LNCaP clone FGC (cell line): Measurements from ENCODE around the gene PCAT6.

Experiments used
- DNase-seq: peaks from one replicate; pipeline ENCODE4 v3.0.0-alpha.2; 2011; ENCODE audit warnings: low read depth
- H3K4me3 ChIP-seq: 2 replicates; pipeline ENCODE4 v1.5.1; 2011; ENCODE audit warnings: mild to moderate bottlenecking, low read depth, low read length, control low read depth
- TF ChIP-seq, protein P1 (sequence below): IDR thresholded peaks from 2 replicates; pipeline ENCODE4 v1.5.1; 2012; ENCODE audit warnings: mild to moderate bottlenecking; ENCODE audit not compliant: control insufficient read depth, insufficient read depth; ENCODE audit errors: extremely low read depth

PCAT6 gene

DNA sequence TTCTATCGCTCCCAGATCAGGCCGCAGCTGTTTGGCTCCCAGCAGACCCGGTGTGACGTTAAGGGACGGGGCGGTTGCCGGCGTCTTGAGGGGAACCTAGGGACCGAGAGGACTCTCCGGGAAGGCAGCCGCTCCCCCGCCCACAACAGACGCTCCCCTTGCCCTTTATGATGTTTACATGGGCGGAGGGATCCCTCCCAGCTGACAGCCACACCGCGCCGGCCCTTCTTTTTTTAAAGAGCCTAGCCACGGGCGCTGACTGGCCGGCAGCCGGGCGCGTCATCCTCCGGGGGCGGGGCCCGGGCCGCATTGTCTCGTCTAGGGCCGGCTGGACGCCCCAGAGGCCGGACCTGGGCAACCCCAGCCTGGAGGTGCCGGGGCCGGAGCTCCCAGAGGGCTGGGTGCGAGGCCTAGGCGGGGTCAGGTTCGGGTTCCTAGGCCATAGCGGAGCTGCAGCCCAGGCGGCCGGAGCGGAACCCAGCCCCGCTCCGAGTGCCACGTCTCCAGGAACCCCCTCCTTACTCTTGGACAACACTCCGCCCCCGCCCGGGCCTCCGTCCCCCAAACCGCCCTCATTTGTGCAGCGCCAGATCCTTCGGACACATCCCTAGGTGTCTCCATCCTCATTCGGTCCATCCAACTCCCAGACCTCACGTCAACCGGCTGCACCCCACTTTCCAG lies at the start of gene PCAT6:
PCAT6 (plus strand) TSS at position 340 of the 681 bp plus-strand sequence.
- TF ChIP-seq, protein P1, sequence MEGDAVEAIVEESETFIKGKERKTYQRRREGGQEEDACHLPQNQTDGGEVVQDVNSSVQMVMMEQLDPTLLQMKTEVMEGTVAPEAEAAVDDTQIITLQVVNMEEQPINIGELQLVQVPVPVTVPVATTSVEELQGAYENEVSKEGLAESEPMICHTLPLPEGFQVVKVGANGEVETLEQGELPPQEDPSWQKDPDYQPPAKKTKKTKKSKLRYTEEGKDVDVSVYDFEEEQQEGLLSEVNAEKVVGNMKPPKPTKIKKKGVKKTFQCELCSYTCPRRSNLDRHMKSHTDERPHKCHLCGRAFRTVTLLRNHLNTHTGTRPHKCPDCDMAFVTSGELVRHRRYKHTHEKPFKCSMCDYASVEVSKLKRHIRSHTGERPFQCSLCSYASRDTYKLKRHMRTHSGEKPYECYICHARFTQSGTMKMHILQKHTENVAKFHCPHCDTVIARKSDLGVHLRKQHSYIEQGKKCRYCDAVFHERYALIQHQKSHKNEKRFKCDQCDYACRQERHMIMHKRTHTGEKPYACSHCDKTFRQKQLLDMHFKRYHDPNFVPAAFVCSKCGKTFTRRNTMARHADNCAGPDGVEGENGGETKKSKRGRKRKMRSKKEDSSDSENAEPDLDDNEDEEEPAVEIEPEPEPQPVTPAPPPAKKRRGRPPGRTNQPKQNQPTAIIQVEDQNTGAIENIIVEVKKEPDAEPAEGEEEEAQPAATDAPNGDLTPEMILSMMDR, result no peak
- H3K4me3 ChIP-seq, result peak within 1 kb of the TSS; percentile 71
- peak; percentile 88 for DNase-seq

GRCh38 chr1:202762019-202762418 lies 48.7 kb upstream of the PCAT6 start:
- TF ChIP-seq, protein P1, result no peak
- H3K4me3 ChIP-seq, result no peak overlapping the region
- DNase-seq, result no peak

GRCh38 chr1:202765721-202766120 lies 45.0 kb upstream of the PCAT6 start:
- H3K4me3 ChIP-seq, result no peak overlapping the region
- DNase-seq, result no peak
- TF ChIP-seq, protein P1, result no peak

GRCh38 chr1:202770135-202770534 lies 40.6 kb upstream of the PCAT6 start:
- no peak overlapping the region for H3K4me3 ChIP-seq
- no peak for DNase-seq
- TF ChIP-seq, protein P1, result no peak

DNA sequence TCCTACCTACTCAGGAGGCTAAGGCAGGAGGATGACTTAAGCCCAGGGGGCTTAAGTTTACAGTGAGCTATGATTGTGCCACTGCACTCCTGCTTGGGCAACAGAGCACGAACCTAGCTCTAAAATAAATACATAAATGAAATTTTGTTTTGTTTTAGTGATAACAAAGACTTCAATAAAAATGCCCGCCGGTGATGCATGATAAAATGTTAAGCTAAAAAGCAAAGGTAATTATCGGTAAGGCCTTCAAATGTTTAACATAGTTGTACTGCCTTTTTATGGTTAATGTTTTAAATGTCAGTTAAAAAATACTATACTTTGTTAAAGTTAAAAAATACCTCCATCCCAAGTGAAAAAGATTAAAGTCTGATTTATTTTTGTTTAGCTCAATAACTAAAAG lies 29.6 kb upstream of the PCAT6 start:
- H3K4me3 ChIP-seq, result no peak overlapping the region
- no peak for DNase-seq
- TF ChIP-seq, protein P1, result no peak

DNA sequence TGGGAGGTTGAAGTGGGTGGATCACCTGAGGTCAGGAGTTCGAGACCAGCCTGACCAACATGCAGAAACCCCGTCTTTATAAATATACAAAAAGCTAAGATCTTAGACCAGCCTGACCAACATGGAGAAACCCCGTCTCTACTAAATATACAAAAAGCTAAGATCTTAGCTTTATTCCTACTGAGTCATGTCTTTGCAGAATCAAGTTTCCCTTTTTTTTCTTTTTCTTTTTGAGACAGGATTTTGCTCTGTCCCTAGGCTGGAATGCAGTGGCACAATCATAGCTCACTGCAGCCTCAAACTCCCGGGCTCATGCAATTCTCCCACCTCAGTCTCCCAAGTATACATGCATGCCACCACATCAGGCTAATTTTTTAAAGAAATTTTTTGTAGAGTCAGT lies 23.9 kb upstream of the PCAT6 start:
- TF ChIP-seq, protein P1, result no peak
- H3K4me3 ChIP-seq, result no peak overlapping the region
- no peak for DNase-seq

- TF ChIP-seq, protein P1, result no peak
- H3K4me3 ChIP-seq, result no peak overlapping the region
- no peak for DNase-seq
These were observed 22.0 kb upstream of the PCAT6 start for GRCh38 chr1:202788800-202789199.
